Mesendoderm (in vitro differentiated cells): ENCODE data around the gene MORC1.

Experiments
- DNase-seq: peaks from one replicate; pipeline ENCODE4 v3.0.0; 2013
- H2AK5ac ChIP-seq: 2 replicates; pipeline ENCODE4 v1.6.1; 2013; ENCODE audit warnings: low read length, inconsistent platforms
- H2BK120ac ChIP-seq: 2 replicates; pipeline ENCODE4 v1.6.1; 2013; ENCODE audit warnings: low read depth, mild to moderate bottlenecking, low read length, moderate library complexity, mixed read lengths
- H2BK15ac ChIP-seq: replicated peaks from 2 replicates; pipeline ENCODE4 v1.6.1; 2013; ENCODE audit warnings: low read depth, mild to moderate bottlenecking, moderate library complexity
- H2BK5ac ChIP-seq: 2 replicates; pipeline ENCODE4 v1.6.1; 2013; ENCODE audit warnings: low read length, inconsistent platforms
- H3K18ac ChIP-seq: 2 replicates; pipeline ENCODE4 v1.6.1; 2013; ENCODE audit warnings: mild to moderate bottlenecking, low read length, mixed read lengths
- H3K23ac ChIP-seq: one replicate; pipeline ENCODE4 v1.6.1; 2013; ENCODE audit warnings: low read length
- H3K27ac ChIP-seq: 2 replicates; pipeline ENCODE4 v1.5.1; 2013; ENCODE audit warnings: low read depth, mild to moderate bottlenecking, inconsistent platforms, low read length, moderate library complexity
- H3K27me3 ChIP-seq: 2 replicates; pipeline ENCODE4 v1.6.1; 2013; ENCODE audit warnings: low read length, control low read depth, mild to moderate bottlenecking, inconsistent platforms; ENCODE audit not compliant: insufficient read depth, poor library complexity
- H3K36me3 ChIP-seq: 2 replicates; pipeline ENCODE4 v1.6.1; 2013; ENCODE audit warnings: low read length, inconsistent platforms; ENCODE audit not compliant: control insufficient read depth, insufficient read depth
- H3K4ac ChIP-seq: one replicate; pipeline ENCODE4 v1.6.1; 2013; ENCODE audit warnings: low read depth, mild to moderate bottlenecking, low read length, moderate library complexity
- H3K4me1 ChIP-seq: 2 replicates; pipeline ENCODE4 v1.6.1; 2013; ENCODE audit warnings: low read depth, low read length, inconsistent platforms; ENCODE audit not compliant: control insufficient read depth
- H3K4me2 ChIP-seq: 2 replicates; pipeline ENCODE4 v1.6.1; 2013; ENCODE audit warnings: low read length
- H3K4me3 ChIP-seq: 2 replicates; pipeline ENCODE4 v1.5.1; 2013; ENCODE audit warnings: mild to moderate bottlenecking, low read length
- H3K56ac ChIP-seq: one replicate; pipeline ENCODE4 v1.6.1; 2013; ENCODE audit warnings: low read length
- H3K79me1 ChIP-seq: 2 replicates; pipeline ENCODE4 v1.6.1; 2013; ENCODE audit warnings: low read length, inconsistent platforms
- H3K79me2 ChIP-seq: 2 replicates; pipeline ENCODE4 v1.6.1; 2013; ENCODE audit warnings: mild to moderate bottlenecking, low read length; ENCODE audit not compliant: control insufficient read depth, insufficient read depth
- H3K9ac ChIP-seq: 2 replicates; pipeline ENCODE4 v1.6.1; 2013; ENCODE audit warnings: low read length, inconsistent platforms
- H4K5ac ChIP-seq: one replicate; pipeline ENCODE4 v1.6.1; 2013; ENCODE audit warnings: low read length
- H4K8ac ChIP-seq: one replicate; pipeline ENCODE4 v1.6.1; 2013; ENCODE audit warnings: low read depth, mild to moderate bottlenecking, control low read depth, low read length, moderate library complexity
- WGBS: extraction: QIAGEN DNeasy Blood & Tissue Kit; methylation state at CpG from one replicate; pipeline ENCODE4 v1.1.7; 2013; ENCODE audit warnings: low lambda C conversion rate, missing lambda C conversion rate; ENCODE audit not compliant: insufficient coverage; ENCODE audit errors: extremely low coverage; 5-methylcytosine and 5-hydroxymethylcytosine counted together

MORC1 gene

GRCh38 chr3:109098079-109098644 lies 19.8 kb downstream of the MORC1 start:
- no peak overlapping the region for H2BK5ac ChIP-seq
- no peak overlapping the region for H3K4ac ChIP-seq
- H3K4me3 ChIP-seq = no peak overlapping the region
- no peaks in the 10 kb centered on the region for H3K79me1 ChIP-seq
- H3K23ac ChIP-seq = no peak overlapping the region
- H3K18ac ChIP-seq = no peak overlapping the region
- H3K56ac ChIP-seq = no peak overlapping the region
- no peak overlapping the region for H4K8ac ChIP-seq
- WGBS = no CpG with 5 or more reads among the region's 5 CpGs
- H4K5ac ChIP-seq = no peak overlapping the region
- no peaks in the 10 kb centered on the region for H3K27me3 ChIP-seq
- DNase-seq = peak; percentile 62
- no peak overlapping the region for H3K4me2 ChIP-seq
- H3K4me1 ChIP-seq = no peaks in the 10 kb centered on the region
- no peak overlapping the region for H3K9ac ChIP-seq
- no peak overlapping the region for H2AK5ac ChIP-seq
- H2BK15ac ChIP-seq = no peak overlapping the region
- no peaks in the 10 kb centered on the region for H3K36me3 ChIP-seq
- no peaks in the 10 kb centered on the region for H3K79me2 ChIP-seq
- no peak overlapping the region for H2BK120ac ChIP-seq
- no peak overlapping the region for H3K27ac ChIP-seq

DNA sequence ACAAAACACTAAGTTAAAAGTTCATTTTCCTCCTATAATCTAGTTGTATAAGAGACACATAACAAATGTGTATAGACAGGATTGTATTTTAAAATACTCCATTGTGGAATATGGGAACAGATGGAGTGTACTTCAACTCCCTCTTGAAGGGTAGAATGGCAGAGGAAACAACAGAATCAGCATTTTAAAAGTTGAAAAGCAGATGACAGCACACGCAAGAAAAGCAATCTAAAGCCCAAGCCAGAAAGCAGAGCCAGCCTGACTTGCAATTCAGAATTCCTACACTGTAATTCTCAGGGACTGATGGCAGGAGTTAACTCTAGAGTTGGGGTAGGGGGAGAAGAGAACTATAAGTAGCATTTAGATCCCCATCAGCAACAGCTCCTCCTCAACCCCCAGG lies 22.8 kb downstream of the MORC1 start:
- H2AK5ac ChIP-seq = no peak overlapping the region
- no peak overlapping the region for H2BK5ac ChIP-seq
- no peak for DNase-seq
- H3K4me3 ChIP-seq = no peak overlapping the region
- H2BK120ac ChIP-seq = no peak overlapping the region
- H3K36me3 ChIP-seq = no peaks in the 10 kb centered on the region
- no peak overlapping the region for H3K4me2 ChIP-seq
- H4K5ac ChIP-seq = no peak overlapping the region
- H3K79me2 ChIP-seq = no peaks in the 10 kb centered on the region
- no peak overlapping the region for H2BK15ac ChIP-seq
- no peak overlapping the region for H3K18ac ChIP-seq
- no peaks in the 10 kb centered on the region for H3K4me1 ChIP-seq
- H3K56ac ChIP-seq = no peak overlapping the region
- H3K27ac ChIP-seq = no peak overlapping the region
- H4K8ac ChIP-seq = no peak overlapping the region
- H3K27me3 ChIP-seq = no peaks in the 10 kb centered on the region
- H3K79me1 ChIP-seq = no peaks in the 10 kb centered on the region
- H3K9ac ChIP-seq = no peak overlapping the region
- no CpG with 5 or more reads among the region's 1 CpG for WGBS
- no peak overlapping the region for H3K4ac ChIP-seq
- no peak overlapping the region for H3K23ac ChIP-seq

- Histone ChIP-seq H3K23ac (no peak overlapping the region), H3K4me2 (no peak overlapping the region), H3K18ac (no peak overlapping the region), H3K4ac (no peak overlapping the region), H2BK120ac (no peak overlapping the region), H3K79me1 (no peaks in the 10 kb centered on the region), H3K79me2 (no peaks in the 10 kb centered on the region), H3K4me3 (no peak overlapping the region), H2AK5ac (no peak overlapping the region), H2BK5ac (no peak overlapping the region), H3K27me3 (no peaks in the 10 kb centered on the region), H3K27ac (no peak overlapping the region), H3K4me1 (no peaks in the 10 kb centered on the region), H3K56ac (no peak overlapping the region), H2BK15ac (no peak overlapping the region), H4K8ac (no peak overlapping the region), H4K5ac (no peak overlapping the region), H3K36me3 (no peaks in the 10 kb centered on the region), H3K9ac (no peak overlapping the region)
- DNase-seq = no peak
Measured at GRCh38 chr3:109093561-109093960, 24.4 kb downstream of the MORC1 start.

GRCh38 chr3:109091846-109092245 lies 26.1 kb downstream of the MORC1 start:
- H3K79me2 ChIP-seq = no peaks in the 10 kb centered on the region
- no peak overlapping the region for H3K9ac ChIP-seq
- H3K27me3 ChIP-seq = no peaks in the 10 kb centered on the region
- no peak for DNase-seq
- H4K5ac ChIP-seq = no peak overlapping the region
- H3K18ac ChIP-seq = no peak overlapping the region
- no peak overlapping the region for H2BK120ac ChIP-seq
- H3K56ac ChIP-seq = no peak overlapping the region
- no peaks in the 10 kb centered on the region for H3K36me3 ChIP-seq
- no CpG with 5 or more reads among the region's 2 CpGs for WGBS
- no peak overlapping the region for H2AK5ac ChIP-seq
- no peak overlapping the region for H4K8ac ChIP-seq
- no peak overlapping the region for H3K27ac ChIP-seq
- H3K4ac ChIP-seq = no peak overlapping the region
- H3K4me3 ChIP-seq = no peak overlapping the region
- H3K79me1 ChIP-seq = no peaks in the 10 kb centered on the region
- no peak overlapping the region for H3K4me2 ChIP-seq
- no peaks in the 10 kb centered on the region for H3K4me1 ChIP-seq
- no peak overlapping the region for H3K23ac ChIP-seq
- H2BK15ac ChIP-seq = no peak overlapping the region
- no peak overlapping the region for H2BK5ac ChIP-seq

GRCh38 chr3:109089265-109089664 lies 28.7 kb downstream of the MORC1 start:
- no peak for DNase-seq
- H3K56ac ChIP-seq = no peak overlapping the region
- no peak overlapping the region for H3K4me2 ChIP-seq
- no peaks in the 10 kb centered on the region for H3K79me1 ChIP-seq
- H4K8ac ChIP-seq = no peak overlapping the region
- no peaks in the 10 kb centered on the region for H3K36me3 ChIP-seq
- no peak overlapping the region for H3K23ac ChIP-seq
- H3K4ac ChIP-seq = no peak overlapping the region
- H3K9ac ChIP-seq = no peak overlapping the region
- no peak overlapping the region for H2BK15ac ChIP-seq
- H2AK5ac ChIP-seq = no peak overlapping the region
- WGBS = no CpG with 5 or more reads among the region's 1 CpG
- no peak overlapping the region for H2BK120ac ChIP-seq
- no peak overlapping the region for H3K18ac ChIP-seq
- H4K5ac ChIP-seq = no peak overlapping the region
- H3K4me1 ChIP-seq = no peaks in the 10 kb centered on the region
- H2BK5ac ChIP-seq = no peak overlapping the region
- no peak overlapping the region for H3K4me3 ChIP-seq
- H3K27me3 ChIP-seq = no peaks in the 10 kb centered on the region
- H3K27ac ChIP-seq = no peak overlapping the region
- no peaks in the 10 kb centered on the region for H3K79me2 ChIP-seq

- WGBS = no CpG with 5 or more reads among the region's 6 CpGs
- Histone ChIP-seq H3K4me1 (no peaks in the 10 kb centered on the region), H2BK15ac (no peak overlapping the region), H3K79me1 (no peaks in the 10 kb centered on the region), H3K18ac (no peak overlapping the region), H2BK5ac (no peak overlapping the region), H2AK5ac (no peak overlapping the region), H4K8ac (no peak overlapping the region), H3K23ac (no peak overlapping the region), H3K56ac (peak overlapping the region; percentile 44), H3K27ac (no peak overlapping the region), H3K4ac (no peak overlapping the region), H3K79me2 (no peaks in the 10 kb centered on the region), H3K36me3 (no peaks in the 10 kb centered on the region), H3K4me2 (no peak overlapping the region), H3K4me3 (no peak overlapping the region), H3K9ac (no peak overlapping the region), H4K5ac (no peak overlapping the region), H3K27me3 (no peaks in the 10 kb centered on the region), H2BK120ac (no peak overlapping the region)
- DNase-seq = peak; percentile 76
Measured at GRCh38 chr3:109081746-109082510, 36.0 kb downstream of the MORC1 start.
